Measurements from ENCODE around the gene TK2. TPM values are rescaled to one million over a fixed set of nuclear protein-coding genes. Genes with fewer than 3 reads are reported as not detected.

Gene TK2
- total RNA-seq, 3 donors from 2014 or later: 33.1 to 98.4 (median 40.4) TPM

DNA sequence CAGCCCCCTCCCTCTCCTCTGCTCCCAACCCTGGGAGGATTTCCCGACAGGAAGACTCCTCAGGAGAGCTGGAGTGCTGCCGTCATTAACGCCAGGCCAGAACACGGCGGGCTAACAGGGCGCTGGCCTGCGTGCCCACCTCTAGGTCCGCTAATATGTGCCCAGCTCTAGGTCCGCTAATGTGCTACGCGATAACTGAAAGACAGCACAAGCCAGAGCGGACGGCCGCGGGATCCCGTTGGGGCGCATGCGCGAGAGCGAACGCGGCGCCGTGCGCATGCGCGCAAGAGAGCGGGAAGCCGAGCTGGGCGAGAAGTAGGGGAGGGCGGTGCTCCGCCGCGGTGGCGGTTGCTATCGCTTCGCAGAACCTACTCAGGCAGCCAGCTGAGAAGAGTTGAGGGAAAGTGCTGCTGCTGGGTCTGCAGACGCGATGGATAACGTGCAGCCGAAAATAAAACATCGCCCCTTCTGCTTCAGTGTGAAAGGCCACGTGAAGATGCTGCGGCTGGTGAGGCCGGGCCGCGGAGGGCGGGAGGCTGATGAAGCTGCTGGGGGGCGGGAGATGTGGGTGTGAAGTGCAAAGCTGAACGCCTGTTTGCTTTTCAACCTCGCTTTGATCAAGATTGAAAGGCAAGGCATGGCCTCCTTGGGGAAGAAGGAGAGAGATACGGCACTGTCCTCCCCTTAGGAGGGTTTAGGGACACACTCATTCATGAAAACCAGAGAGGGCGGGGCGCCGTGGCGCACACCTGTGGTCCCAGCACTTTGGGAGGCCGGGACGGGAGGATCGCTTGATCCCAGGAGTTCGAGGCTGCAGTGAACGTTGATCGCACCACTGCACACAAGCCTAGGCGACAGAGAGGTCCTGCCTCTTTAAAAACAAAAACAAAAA, 2.6 kb upstream of the TK2 start, which contains the start of gene CKLF:
Gene CKLF, plus strand, starts transcription at position 291 of the 892 bp plus-strand sequence. Its CDS starts 140 bp downstream, at position 431.
- peak; percentile 55 for TF ChIP-seq POLR2A (IDR thresholded peaks at IDR 0.05)
- TF ChIP-seq CTCF (IDR thresholded peaks at IDR 0.05): no peak
- peak; percentile 72 to 83 (median 79) for TF ChIP-seq POLR2AphosphoS5 (IDR thresholded peaks at IDR 0.05)
- Histone ChIP-seq H3K27ac (peak within 1 kb of the TSS; percentile 92 to 95), H3K4me3 (peak within 1 kb of the TSS; percentile 65 to 75 (median 72)), H3K36me3 (no peaks in the 10 kb centered on the region), H3K27me3 (no peaks in the 10 kb centered on the region), H3K4me1 (no peaks in the 10 kb centered on the region), H3K9me3 (no peaks in the 10 kb centered on the region)
- intact Hi-C loops (cut with DNase I; ENCODE audit: low total_unique reads): no loop called here
- peak; percentile 84 to 86 for DNase-seq (ENCODE audit: low spot score in 2 of 2)

GRCh38 chr16:66551788-66552285, 1.9 kb upstream of the TK2 start:
- no peaks in the 10 kb centered on the region for H3K27me3 ChIP-seq
- peak overlapping the region; percentile 92 to 95 for H3K27ac ChIP-seq
- H3K36me3 ChIP-seq: no peaks in the 10 kb centered on the region
- peak overlapping the region; percentile 65 to 75 (median 72) for H3K4me3 ChIP-seq
- H3K9me3 ChIP-seq: no peaks in the 10 kb centered on the region
- no peaks in the 10 kb centered on the region for H3K4me1 ChIP-seq
- intact Hi-C loops (cut with DNase I; ENCODE audit: low total_unique reads): no loop called here
- TF ChIP-seq POLR2AphosphoS5 (IDR thresholded peaks at IDR 0.05) (no peak), POLR2A (IDR thresholded peaks at IDR 0.05) (no peak), CTCF (IDR thresholded peaks at IDR 0.05) (no peak)
- DNase-seq (ENCODE audit: low spot score in 2 of 2): no peak

DNA sequence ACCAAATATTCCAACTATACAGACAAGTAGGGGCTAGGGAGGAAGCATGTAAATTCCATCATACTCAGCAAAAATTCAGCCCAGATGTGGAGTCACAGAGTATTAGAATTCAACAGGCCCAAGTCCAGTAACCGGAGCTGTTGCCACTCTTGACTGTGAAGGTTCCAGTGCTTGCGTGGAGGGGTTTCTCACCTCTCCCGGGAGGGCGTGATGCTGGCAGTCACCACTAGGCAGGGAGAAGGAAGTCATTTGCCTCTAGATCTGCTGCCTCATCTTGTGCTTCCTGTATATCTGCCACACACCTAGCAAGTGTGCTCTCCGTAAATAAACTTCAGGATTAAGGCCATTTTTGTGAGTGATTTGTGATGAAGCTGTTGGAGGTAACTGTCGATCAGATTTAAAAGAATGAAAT, 1.4 kb upstream of the TK2 start:
- Histone ChIP-seq H3K27me3 (no peaks in the 10 kb centered on the region), H3K36me3 (no peaks in the 10 kb centered on the region), H3K9me3 (no peaks in the 10 kb centered on the region), H3K4me3 (no peak overlapping the region), H3K4me1 (no peaks in the 10 kb centered on the region), H3K27ac (peak overlapping the region; percentile 92 to 95)
- intact Hi-C loops (cut with DNase I; ENCODE audit: low total_unique reads): no loop called here
- no peak for DNase-seq (ENCODE audit: low spot score in 2 of 2)
- peak in 2 of 3 donors; percentile 11 to 27 for TF ChIP-seq CTCF (IDR thresholded peaks at IDR 0.05)
- no peak for TF ChIP-seq POLR2AphosphoS5 (IDR thresholded peaks at IDR 0.05)

- no peaks in the 10 kb centered on the region for H3K4me1 ChIP-seq
- no peak for DNase-seq (ENCODE audit: low spot score in 2 of 2)
- intact Hi-C loops (cut with DNase I; ENCODE audit: low total_unique reads): no loop called here
Measured at GRCh38 chr16:66548868-66549267, 1.1 kb downstream of the TK2 start.

More at GRCh38 chr16:66548868-66549267, 1.1 kb downstream of the TK2 start:
- H3K36me3 ChIP-seq: no peaks in the 10 kb centered on the region
- H3K4me3 ChIP-seq: peak overlapping the region; percentile 68 to 81 (median 78)
- H3K27ac ChIP-seq: peak overlapping the region; percentile 95 to 97
- no peaks in the 10 kb centered on the region for H3K9me3 ChIP-seq
- TF ChIP-seq POLR2AphosphoS5 (IDR thresholded peaks at IDR 0.05) (no peak), POLR2A (IDR thresholded peaks at IDR 0.05) (no peak), CTCF (IDR thresholded peaks at IDR 0.05) (no peak)
- H3K27me3 ChIP-seq: no peaks in the 10 kb centered on the region

All from breast epithelium (tissue), 4 donors.